GM04503 (cell line): ENCODE measurements around the gene SMIM29.
A peak's percentile ranks its signal among the peaks of the same experiment; 100 is the strongest.
"Not testable (repeated sequence)": the region's sequence is repeated elsewhere in the genome, so short reads cannot be mapped to it uniquely, and the experiment has no call there.

Experiments
- DNase-seq: peaks from one replicate; pipeline ENCODE4 v3.0.0-alpha.2; 2012; ENCODE audit warnings: low read depth

The SMIM29 gene

DNA sequence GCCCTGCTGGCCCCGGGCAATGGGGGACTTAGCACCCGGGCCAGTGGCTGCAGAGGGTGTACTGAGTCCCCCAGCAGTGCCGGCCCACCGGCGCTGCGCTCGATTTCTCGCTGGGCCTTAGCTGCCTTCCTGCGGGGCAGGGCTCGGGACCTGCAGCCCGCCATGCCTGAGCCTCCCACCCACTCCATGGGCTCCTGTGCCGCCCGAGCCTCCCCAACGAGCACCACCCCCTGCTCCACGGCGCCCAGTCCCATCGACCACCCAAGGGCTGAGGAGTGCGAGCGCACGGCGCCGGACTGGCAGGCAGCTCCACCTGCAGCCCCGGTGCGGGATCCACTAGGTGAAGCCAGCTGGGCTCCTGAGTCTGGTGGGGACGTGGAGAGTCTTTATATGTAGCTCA is 20.3 kb upstream of the SMIM29 start:
- DNase-seq, result not testable (repeated sequence)

DNA sequence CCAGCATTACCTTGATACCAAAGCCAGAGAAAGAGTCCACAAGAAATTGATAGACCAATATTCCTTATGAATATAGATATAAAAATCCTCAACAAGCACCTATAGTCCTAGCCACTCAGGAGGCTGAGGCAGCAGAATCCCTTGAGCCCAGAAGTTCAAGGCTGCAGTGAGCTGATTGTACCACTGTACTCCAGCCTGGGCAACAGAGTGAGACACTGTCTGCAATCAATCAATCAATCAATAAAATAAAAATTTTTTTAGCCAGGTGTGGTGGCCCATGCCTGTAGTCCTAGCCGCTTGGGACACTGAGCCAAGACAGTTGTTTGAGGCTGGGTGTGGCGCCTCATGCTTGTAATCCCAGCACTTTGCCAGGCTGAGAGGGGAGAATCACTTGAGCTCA is 18.9 kb upstream of the SMIM29 start:
- no peak for DNase-seq

DNA sequence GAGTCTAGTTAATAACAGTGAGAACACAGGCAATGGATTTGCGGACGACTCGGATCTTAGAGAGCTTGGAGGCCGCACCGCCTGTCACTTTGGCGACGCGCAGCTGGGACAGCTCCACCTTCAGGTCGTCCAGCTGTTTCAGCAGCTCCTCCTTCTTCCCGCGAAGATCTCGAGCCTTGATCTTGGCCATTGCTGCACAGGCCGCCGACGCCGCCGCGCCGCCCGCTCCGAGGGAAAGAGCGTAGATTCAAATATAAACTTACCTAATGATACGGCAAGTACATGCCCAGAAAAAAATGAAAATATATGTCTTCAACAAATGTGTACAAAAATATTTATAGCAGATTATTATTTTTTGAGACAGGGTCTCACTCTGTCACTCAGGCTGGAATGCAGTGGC is 14.7 kb upstream of the SMIM29 start:
- DNase-seq, result not testable (repeated sequence)

DNA sequence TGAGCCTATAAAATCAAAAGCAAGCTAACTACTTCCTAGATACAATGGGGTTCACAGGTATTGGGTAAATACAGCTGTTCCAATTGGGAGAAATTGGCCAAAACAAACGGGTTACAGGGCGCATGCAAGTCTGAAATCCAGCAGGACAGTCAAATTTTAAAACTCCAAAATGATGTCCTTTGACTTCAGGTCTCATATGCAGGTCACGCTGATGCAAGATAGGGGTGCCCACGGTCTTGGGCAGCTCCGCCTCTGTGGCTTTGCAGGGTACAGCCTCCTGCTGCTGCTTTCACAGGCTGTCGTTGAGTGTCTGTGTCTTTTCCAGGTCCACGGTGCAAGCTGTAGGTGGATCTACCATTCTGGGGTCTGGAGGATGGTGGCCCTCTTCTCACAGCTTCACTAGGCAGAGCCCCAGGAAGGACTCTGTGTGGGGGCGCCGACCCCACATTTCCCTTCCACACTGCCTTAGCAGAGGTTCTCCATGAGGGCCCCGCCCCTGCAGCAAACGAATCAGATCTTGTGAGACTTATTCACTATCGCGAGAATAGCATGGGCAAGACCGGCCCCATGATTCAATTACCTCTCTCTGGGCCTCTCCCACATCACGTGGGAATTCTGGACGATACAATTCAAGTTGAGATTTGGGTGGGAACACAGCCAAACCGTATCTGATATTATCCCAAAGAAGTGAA is 11.9 kb upstream of the SMIM29 start:
- DNase-seq, result no peak

DNA sequence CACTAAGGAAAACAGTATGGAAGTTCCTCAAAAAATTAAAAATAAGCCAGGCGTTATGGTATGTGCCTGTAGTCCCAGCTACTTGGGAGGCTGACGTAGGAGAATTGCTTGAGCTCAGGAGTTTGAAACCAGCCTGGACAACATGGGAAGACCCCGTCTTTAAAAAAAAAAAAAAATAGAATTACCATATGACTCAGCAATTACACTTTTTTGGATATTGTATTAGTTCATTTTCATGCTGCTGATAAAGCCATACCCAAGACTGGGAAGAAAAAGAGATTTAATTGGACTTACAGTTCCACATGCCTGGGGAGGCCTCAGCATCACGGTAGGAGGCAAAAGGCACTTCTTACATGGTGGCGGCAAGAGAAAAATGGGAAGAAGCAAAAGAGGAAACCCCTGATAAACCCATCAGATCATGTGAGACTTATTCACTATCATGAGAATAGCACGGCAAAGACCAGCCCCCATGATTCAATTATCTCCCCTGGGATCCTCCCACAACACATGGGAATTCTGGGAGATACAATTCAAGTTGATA is 10.8 kb upstream of the SMIM29 start:
- no peak for DNase-seq

DNA sequence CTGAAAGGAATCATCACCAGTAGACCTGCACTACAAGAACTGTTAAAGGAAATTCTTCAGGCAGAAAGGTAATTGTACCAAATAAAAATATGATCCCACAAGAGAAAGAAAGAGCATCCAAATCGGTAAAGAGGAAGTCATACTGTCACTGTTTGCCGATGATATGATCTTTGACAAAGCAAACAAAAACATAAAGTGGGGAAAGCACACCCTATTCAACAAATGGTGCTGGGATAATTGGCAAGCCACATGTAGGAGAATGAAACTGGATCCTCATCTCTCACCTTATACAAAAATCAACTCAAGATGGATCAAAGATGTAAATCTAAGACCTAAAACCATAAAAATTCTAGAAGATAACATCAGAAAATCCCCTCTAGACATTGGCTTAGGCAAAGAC is 3.6 kb upstream of the SMIM29 start:
- DNase-seq, result not testable (repeated sequence)

DNA sequence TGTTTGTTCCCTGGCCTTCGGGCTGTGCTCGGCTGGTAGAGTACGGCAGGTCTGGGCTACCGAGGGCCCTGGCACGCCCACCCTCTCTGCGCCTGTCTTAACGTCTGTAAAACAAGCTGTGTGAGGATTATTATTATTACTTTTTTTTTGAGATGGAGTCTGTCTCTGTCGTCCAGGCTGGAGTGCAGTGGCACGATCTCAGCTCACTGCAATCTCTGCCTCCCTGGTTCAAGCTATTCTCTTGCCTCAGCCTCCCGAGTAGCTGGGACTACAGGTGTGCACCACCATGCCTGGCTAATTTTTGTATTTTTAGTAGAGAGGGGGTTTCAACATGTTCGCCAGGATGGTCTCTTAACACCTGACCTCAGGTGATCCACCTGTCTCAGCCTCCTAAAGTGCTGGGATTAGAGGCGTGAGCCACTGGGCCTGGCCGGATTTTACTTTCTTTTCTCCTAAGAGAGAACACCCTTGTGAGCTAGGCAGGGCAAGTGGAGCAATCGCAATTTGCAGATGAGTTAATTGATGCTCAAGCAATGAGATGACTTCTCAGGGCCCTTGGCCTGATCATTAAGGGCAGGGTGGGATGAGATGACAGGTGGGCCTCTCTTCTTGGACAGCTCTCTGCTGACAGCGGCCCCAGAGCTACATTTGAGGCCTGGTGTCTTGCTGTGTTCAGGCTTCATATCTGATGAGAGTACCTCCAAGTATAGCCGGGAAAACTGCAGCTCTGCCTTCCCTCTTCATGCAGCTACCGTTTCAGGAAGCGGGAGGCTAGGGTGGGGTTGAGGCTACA is 859 bp upstream of the SMIM29 start:
- DNase-seq, result no peak

DNA sequence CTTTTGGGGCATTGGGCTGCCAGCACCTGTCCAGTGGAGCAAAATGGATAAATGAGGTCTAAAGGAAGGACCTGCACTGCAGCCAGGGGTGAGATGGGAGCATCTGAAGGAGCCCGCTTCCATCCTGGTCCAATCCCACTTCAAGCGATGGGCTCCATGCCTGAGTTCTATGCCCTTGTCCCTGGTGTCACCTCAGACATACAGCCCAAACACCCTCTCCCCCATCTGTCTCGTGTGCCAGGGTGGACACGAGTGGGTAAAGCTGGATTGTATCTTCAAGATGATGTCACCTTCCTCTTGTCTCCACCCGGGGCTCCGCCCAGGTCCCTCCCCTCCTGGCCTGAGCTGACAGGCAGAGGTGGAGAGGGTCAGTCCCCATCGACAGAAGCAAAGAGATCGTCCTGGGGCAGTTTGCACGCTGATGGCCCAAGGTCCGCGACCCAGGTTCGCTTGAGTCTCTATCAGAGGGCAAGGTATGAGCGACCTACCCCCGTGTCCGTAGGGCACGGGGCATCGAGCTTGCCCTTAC is 544 bp downstream of the SMIM29 start:
- DNase-seq, result no peak

DNA sequence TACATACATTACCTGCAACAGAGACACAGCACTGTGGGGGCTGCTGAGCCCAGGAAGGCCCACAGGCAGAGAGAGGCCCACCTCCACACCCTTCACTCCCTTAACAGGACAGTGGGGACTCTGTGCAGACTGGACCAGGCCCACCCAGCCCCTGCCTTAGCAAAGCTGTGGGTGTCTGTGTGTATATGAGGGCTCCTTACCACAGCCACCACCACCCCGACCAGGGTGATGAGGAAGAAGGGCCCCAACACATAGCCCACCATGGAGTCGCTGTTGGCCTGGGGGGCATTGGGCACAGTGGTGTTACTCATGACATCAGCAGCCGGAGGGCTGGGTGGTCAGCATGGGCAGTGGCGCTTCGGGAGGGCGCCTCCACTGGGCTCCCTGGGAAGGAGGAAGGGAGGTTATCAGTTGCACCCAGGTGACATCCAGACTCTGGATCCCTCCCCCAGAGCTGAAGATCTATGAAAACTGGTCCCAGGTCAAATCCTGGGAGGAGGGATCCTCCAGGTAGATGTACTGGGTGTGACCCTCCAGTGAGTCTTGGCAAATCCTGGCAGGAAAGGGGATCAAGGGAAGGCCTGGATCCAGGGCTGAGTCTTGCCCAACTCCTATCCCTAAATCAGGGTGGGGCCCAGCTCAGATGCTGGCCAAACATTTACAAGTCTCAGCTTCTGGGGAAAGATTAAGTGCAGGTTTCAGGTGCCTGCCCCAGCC is 1.2 kb downstream of the SMIM29 start:
- no peak for DNase-seq

DNA sequence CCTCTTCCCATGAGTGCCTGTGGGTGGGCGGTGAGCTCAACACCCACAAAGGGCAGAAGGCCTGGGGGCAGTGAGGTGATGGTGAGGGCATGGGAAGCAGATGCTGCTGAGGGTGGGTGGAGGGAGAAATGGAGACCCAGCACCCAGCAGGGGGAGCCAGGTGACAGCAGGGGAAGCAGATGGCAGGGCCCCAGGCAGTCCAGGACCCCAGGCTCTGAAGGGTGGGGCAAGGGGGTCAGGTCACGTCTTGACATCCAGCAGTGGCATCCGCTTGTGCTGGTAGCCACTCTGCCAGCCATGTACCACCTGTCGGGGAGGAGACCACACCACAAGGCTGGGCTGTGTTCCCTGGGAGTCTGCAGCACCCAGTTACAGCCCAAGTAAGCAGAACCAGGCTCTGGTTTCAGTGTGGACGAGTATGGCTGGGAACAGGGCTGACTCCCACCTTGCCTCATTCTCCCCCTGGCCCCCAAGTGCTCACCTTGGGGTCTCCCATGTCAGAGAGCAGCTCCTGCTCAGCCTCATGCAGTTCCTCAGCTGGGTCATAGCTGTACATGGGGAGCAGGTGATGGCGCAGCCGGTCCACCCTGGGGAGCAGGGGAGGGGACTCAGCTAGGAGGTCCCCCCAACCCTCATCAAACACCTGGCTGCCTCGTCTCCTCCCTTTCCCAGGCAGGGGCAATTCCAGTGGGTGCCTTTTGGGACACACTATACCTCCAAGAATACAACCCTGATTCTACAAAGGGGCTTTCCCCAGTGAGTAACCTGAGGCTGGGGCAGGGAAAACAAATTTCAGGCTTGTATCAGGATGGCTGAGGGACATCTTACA is 2.0 kb downstream of the SMIM29 start:
- no peak for DNase-seq

DNA sequence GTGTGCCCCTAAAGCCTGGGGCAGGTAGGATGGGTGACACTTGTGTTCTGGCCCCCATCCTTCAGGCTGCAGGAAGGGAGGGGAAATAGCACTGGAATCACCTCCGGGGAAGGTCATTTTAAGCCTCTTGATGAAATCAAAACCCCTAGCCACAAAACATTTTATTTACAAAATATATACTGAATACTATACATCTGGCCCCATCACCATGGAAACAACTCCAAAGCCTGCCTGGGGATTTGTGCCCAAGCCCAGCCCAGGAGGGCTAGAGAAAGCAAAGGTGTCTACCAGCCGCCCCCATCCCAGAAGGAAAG is 2.6 kb downstream of the SMIM29 start:
- no peak for DNase-seq

DNA sequence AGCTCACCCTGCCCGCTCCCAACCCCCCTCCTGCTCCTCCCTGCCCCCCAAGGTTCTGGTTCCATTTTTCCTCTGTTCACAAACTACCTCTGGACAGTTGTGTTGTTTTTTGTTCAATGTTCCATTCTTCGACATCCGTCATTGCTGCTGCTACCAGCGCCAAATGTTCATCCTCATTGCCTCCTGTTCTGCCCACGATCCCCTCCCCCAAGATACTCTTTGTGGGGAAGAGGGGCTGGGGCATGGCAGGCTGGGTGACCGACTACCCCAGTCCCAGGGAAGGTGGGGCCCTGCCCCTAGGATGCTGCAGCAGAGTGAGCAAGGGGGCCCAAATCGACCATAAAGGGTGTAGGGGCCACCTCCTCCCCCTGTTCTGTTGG is 3.1 kb downstream of the SMIM29 start:
- DNase-seq, result not testable (repeated sequence)

DNA sequence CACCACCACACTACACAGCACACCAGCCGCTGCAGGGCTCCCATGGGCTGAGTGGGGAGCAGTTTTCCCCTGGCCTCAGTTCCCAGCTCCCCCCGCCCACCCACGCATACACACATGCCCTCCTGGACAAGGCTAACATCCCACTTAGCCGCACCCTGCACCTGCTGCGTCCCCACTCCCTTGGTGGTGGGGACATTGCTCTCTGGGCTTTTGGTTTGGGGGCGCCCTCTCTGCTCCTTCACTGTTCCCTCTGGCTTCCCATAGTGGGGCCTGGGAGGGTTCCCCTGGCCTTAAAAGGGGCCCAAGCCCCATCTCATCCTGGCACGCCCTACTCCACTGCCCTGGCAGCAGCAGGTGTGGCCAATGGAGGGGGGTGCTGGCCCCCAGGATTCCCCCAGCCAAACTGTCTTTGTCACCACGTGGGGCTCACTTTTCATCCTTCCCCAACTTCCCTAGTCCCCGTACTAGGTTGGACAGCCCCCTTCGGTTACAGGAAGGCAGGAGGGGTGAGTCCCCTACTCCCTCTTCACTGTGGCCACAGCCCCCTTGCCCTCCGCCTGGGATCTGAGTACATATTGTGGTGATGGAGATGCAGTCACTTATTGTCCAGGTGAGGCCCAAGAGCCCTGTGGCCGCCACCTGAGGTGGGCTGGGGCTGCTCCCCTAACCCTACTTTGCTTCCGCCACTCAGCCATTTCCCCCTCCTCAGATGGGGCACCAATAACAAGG is 3.6 kb downstream of the SMIM29 start:
- DNase-seq, result not testable (repeated sequence)

DNA sequence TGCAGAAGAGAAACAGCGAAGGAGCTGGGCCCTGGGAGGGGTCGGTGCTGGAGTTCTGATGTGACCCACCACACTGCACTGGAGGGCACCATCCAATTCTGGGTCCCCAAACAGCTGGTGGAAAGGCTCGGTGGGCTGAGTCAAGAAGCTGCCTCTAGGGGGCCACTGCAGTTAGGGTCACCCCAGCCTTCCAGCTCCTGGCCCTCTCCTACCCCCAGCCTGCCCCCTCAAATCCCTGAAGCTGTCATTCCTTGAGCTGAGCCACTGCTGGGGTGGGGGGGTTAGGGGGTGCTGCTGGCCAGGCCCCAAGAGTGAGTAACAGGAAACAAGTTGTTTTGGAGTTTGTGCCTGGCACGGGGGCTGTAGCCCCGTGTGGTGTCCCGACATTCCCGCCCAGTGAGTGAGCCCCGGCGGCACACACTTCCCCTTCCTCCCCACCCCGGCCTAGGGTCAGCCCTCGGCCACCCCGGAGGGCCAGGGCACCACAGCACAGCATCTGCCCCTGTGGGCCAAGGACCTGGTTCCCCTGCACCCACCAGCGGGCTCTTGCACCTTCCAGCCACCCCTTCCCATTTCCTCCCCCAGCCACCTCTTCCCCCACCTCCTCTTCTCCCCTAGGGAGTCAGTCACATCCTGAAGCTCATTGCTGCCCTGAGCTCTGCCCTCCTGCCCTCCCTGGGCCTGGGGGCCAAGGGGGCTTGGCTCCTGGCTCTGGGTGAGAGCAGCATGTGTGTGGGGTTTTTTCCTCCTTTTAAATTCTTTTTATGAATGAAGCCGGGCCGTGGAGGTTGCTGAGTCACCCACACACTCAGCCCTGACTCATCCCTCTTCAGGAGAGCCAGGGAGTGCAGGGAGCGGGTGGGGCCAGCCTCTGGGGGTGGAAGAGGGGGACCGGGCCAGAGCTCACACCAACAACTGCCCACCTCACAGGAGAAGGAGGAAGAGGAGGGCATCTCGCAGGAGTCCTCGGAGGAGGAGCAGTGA is 4.6 kb downstream of the SMIM29 start:
- DNase-seq, result peak; percentile 71

DNA sequence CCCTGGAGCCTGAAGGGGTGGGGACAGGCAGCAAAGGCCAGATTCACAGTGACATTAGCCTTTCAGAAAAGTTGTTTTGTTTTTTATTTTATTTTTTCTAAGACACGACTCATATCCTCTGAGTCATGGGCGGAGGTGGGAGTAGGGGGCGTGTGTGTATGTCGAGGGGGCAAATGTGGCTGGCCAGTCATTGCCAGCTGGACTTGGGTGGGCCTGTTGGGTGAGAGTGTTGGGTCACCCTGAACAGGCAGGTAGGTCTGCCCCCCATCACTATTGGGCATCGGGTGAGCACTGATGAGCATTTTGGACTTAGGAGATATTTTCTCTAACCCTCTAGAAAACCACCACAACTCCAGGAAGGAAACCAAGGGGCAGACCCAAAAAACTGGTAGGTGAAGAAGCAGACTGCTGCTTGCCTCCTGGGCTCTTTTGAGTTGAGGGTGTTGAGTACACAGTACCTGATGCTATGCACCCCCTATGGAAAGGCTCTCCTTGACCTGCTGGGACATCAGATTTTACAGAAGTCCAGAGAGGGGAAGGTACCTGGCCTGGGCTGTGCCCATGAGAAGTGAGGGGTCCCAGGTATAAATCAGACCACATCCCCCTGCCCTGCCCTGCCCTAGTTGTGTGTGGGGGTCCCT is 5.6 kb downstream of the SMIM29 start:
- no peak for DNase-seq

DNA sequence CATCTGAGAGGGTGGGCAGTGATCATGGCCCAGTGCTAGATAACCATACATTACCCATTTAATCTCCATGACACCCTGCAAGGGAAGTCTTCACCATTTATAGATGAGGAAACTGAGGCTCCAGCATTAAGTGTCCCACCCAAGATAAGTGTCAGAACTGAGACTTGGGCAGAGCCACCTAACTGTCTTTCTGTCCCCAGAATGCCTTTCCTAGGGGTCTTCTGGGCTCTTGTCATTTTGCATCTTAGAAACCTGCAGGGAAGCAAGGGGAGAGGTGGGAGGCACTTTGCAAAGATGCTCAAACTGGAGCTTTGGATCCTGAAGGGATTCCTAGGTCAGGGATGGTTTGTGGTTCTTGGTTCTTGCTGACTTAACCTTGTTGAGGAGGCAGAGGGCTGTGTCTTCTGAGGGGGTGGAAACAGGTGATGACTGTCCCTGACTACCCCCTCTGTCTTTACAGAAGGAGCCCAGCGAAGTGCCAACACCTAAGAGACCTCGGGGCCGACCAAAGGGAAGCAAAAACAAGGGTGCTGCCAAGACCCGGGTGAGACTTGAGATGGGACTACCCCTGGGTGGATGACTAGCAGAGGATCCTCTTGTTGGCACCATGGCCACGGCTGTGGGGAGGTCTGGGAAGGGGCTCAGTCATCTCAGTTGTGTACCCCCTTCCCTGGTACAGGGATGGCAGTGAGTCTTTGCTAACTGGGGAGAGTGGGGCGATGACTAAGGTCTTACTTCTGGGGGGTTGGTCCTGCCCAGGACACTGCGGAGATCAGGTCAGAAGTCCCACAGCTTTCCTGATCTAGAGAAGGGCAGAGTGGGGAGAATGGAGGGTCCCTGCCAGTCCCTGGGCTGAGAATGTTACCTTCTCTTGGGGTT is 6.3 kb downstream of the SMIM29 start:
- no peak for DNase-seq

DNA sequence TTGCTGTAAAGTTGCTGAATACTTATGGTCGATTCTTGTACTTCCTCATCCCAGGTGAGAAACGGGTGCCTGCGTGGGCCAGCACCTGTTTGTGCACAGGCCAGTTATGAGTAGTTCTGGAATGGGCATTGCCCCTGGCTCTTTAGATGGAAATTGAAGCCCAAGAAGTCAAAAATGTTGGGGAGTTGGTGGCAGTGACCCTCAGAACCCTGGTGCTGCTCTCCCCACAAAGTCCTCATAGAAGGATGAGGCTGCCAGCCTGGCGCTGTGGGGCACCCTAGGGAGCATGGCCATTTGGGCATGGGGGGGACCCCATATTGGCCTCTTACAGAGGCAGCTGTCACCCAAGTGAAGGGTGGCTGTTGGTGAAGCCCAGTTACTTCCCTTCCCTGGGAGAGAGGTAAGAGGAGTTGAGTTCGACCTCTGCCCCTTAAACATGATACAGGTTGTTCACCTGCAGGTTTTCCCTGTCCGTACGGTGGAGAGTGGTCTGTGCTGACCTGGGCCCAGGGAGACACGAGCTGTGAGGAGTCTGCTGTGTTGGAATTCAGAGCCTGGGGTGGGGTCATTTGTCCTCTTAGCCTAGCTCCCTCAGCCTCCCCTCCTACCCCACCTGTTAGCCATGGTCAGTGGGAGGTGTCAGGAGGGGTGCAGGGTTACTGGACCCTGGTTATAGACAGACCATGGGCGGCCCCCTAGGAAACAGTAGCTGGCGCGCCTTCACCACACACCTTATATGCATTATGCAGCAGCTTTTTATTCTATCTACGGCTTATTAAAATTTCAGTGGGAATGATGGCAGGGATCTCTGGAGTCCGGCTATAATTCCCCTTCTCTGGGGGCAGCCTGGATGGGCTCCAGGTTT is 7.2 kb downstream of the SMIM29 start:
- no peak for DNase-seq
